Right lobe of liver (tissue), 4 donors: ENCODE data around the gene FGGY.

Experiments
- POLR2A ChIP-seq: fragments of 450-650 bp; IDR thresholded peaks from one replicate; pipeline ENCODE4 v1.6.1; 2017; ENCODE audit warnings: antibody characterized with exemption, mild to moderate bottlenecking
- TF ChIP-seq, protein P1 (sequence below), 4 donors: fragments of 200-600 bp in 3 of 4; fragments of 450-650 bp in 1 of 4; IDR thresholded peaks; one replicate each; pipeline versions ENCODE4 v1.5.1 to v1.8.0; 2016 to 2022; ENCODE audit warnings: antibody characterized with exemption in 4 of 4, mild to moderate bottlenecking in 2 of 4
- donor health status: DM: no; HTN: no; CAD: no.
- donor health status: DM: no; HTN: no; CAD: no.
- donor health status: DM: no; HTN: yes; CAD: no.

DNA sequence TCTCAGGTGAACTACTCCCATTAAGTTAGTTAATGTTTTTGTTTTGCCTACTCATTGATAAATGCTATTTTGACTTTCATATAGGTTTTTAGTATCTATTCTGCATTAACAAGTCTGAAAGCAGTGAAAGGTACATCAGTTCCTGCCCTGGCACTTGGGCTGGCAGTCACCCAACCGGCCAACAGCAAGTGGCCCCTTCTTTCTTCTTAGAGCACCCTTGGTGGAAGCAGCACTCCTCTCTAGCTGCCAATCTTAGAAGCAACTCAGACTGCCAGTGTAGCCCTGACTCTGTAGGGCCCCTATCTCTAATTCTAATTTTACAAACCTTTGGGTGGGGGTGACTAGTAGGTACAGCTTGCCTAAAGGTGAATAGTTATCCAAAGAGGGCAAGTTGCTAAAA is 155.7 kb downstream of the FGGY start:
- TF ChIP-seq POLR2A = no peak
- TF ChIP-seq, protein P1, sequence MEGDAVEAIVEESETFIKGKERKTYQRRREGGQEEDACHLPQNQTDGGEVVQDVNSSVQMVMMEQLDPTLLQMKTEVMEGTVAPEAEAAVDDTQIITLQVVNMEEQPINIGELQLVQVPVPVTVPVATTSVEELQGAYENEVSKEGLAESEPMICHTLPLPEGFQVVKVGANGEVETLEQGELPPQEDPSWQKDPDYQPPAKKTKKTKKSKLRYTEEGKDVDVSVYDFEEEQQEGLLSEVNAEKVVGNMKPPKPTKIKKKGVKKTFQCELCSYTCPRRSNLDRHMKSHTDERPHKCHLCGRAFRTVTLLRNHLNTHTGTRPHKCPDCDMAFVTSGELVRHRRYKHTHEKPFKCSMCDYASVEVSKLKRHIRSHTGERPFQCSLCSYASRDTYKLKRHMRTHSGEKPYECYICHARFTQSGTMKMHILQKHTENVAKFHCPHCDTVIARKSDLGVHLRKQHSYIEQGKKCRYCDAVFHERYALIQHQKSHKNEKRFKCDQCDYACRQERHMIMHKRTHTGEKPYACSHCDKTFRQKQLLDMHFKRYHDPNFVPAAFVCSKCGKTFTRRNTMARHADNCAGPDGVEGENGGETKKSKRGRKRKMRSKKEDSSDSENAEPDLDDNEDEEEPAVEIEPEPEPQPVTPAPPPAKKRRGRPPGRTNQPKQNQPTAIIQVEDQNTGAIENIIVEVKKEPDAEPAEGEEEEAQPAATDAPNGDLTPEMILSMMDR (IDR thresholded peaks at IDR 0.05) = no peak
